NCI-H2107 (cell line): ENCODE results near the gene ZNF429.
"Not testable (repeated sequence)": the region's sequence is repeated elsewhere in the genome, so short reads cannot be mapped to it uniquely, and the experiment has no call there.

ENCODE experiments used
- DNase-seq: peaks from one replicate; lab custom pipeline; 2025; lab: John Stamatoyannopoulos, UW

ZNF429 gene

DNA sequence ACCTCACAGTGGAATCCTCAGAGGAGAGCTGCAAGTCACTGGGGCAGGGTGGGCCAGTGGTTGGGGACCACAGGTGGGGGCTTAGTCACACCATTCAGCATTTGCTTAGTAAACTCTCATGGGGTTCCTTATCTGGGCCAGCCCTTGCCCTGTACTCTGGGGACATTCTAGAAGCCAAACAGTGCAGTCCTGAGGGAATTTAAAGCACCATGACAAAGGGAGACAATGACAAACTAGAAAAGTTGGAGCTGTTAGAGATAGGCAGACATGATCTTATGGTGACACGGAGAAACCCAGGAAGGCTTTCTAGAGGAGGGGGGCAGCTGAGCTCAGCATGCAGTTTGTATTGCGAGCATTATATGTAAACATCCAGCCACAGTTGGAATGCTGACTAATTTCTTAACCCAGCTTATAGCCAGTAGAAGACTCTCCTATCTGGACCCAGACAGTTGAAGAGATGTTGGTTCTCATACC, 87.6 kb downstream of the ZNF429 start:
- no peak for DNase-seq

DNA sequence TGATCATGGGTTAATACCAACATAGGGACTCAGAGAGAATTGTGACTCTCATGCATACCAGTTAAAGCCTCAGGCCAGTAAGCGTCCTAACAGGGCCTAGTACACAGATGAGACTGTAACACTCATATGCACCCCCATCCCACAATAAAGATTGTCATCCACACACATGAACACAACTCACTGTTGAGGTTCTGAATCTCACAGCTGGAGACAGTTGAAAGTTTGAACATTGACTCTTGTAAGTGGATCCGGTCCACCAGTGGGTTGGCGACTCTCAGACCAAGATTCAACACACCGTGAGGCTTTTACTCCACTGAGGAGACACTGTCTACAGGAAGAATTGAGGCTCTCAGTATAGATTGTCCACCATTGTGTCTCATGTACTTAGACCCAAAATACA, 88.1 kb downstream of the ZNF429 start:
- no peak for DNase-seq

DNA sequence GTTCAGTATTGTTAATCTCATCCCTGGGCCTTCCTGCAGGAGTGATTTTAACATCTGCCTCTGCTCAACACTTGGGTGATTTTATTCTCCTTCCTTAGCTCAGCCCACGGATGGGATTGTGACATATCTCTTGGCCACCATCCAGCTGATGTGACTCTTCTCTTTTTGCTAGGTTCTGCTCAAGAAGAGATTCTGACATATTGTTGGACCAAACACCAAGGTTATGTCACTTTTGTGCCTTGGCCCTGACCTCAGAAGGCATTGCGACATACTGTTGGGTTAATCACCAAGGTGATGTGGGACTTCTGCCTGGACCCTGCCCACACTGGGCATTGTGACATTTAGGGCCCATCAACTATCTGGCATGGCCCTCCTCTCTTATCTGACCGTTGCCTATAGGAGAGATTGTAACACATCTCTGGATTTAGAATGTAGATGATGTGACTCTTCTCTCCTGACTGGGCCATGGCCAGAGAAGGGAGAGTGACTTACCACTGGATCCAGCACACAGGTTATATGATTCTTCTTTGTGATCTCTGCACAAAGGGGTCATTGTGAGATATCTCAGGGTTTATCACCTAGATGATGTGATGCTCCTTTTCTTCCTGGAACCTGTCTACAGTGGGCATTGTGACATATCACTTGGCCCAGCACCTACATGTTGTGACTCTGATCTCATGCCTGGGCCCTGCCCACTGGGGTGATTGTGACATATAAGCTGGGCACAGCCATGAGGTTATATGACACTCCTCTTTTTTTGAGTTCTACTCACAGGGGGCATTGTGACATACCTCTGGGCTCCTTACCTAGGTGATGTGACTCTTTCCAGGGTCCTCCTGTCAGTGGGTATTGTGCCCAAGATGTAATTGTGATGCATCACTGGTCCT, 88.8 kb downstream of the ZNF429 start:
- DNase-seq = no peak

DNA sequence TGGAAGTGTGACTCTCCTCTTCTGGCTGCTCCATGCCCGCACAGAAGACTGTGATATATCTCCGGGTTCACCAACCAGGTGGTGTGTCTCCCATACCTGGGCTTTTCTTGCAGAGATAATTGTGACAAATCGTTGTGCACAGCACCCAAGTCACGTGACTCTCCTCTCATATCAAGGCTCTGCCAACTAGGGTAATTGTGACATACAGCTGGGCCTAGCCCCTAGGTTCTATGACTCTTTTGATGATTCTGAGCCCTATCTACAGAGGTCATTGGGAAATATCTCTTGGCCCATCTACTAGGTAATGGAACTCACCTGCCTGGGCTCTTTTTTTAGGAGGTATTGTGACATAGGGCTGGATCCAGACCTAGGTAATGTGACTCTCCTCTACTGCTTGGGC, 89.8 kb downstream of the ZNF429 start:
- DNase-seq = no peak

DNA sequence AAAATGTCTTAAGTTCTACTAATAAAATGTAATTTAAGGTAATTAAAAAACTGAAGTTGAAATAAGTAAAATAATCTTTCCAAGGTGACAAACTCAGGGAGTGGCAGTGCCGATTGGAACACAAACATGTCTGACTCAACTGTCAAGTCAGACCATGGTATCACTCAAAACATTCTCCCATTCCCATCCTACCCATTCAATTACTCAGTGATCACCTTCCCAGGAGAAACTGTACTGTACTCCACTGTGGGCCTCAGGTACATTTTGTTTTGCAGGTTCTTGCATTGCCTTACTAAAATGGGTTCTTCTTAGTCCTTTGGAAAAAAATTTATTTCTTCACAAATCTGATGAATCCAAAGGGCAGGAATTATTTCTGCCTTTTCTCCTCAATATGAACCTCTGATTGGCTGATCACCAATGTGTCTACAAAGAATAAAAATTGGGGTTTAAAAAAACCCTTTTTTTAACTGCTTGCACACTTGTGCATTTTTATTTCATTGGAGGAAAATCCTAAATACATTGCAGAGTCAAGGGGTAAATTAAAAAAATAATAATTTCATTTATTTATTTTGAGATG, 96.8 kb downstream of the ZNF429 start:
- DNase-seq = no peak

DNA sequence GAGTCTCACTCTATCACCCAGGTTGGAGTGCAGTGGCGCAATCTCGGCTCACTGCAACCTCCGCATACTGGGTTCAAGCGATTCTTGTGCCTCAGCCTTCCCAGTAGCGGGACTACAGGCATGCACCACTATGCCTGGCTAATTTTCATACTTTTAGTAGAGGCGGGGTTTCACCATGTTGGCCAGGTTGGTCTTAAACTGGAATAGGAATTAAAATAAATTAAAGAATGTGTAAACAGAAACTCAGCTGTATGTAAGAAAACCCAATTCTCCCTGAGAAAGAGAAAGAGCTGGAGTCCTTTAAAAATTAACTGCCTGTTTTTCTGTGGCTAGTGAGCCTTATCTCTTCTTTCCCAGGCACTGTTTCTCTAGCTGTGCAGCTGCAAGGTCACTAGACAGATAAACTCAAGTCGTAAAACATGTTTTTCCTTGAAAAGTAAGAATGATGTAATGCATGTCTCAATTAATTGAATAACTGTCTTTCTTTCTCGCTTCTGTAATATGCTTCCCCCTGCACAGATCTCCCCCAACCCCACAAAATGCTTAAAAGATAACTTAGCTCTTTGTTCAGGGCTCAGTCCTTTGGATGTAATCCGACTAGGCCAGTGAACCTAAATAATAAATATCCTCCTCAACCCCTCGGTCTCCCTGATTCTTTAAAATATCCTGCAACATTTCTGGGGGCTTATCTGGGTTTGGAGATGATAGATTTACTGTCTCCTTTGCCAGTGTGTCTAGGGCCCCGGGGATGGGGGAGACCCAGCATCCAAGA, 97.4 kb downstream of the ZNF429 start:
- not testable (repeated sequence) for DNase-seq

DNA sequence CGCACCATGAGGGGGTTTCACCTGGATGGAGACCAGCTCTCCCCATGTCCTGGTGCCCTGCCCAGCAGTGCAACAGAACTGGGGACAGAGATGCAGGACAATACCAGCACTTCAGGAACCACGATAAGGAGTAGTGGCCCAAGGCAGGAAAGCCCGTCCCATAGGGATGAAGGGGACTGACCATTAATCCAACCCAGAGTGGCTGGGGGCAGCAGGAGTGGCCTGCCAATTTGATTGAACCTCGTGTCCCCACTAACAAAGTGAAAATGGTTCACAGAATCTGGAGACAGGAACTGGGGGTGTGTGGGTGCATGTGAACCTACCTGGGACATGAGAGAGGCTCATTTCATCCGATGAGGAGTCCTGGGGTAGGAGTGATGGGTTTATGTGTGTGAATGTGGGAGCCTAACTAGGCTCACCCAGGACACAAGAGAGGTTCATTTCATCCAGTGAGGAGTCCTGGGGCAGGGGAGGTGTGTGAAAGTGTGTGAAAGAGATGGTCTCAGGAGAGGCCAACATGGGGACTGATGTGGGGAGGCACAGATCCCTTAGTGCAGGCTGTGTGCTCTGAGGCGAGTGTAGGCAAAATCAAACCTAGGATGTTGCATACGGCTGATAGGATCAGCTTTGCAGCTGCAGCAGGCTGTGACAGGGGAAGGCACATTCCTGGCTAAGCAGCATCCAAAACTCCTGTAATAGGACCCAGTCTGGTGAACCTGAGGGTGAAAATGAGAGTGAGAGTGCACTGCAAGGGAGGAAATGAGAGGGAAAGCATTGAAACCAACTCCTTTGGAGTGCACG, 98.2 kb downstream of the ZNF429 start:
- DNase-seq = no peak

DNA sequence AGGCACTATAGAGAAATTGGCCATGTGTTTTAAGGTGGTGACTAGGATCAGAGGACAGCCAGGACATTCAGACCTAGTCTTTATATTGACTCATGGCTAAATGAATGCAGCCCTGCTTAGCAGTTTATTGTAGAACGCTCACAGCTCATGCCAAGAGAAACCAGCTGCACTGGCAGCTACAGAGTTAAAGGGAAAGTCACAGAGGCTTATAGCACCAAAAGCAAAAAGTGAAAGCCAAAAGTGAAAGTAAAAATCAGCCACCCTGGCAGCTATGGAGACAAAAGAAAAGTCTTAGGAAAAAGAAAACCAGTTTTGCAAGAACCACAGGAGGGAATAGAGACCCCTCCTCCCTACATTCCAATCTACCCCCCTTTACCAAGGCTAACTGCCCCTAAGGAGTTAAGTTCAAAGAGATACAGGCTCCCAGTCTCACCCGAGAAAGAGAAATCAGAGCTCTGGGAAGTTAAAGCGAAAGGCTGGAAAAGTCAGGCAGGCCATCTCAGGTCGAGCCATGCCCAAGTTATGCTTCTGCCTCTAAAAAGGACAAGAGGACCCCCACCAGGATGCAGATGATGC, 99.0 kb downstream of the ZNF429 start:
- peak; percentile 6 for DNase-seq
